Calu3 (cell line): Measurements from ENCODE around the gene TBL1X. TPM values are rescaled to one million over a fixed set of nuclear protein-coding genes. Genes with fewer than 3 reads are reported as not detected.
A peak's percentile ranks its signal among the peaks of the same experiment; 100 is the strongest.

Experiments
- BruUV-seq: library from RNA; stranded (reverse); fragments of 400-500 nt; replicated peaks from 2 replicates; lab custom pipeline; 2021; lab: Mats Ljungman, UMichigan
- CTCF ChIA-PET: fragments of 300-600 bp; sonication (Branson Sonifier 250); formaldehyde crosslinking; loops from one replicate; lab custom pipeline; 2022; ENCODE audit warnings: antibody characterized with exemption; lab: Charles Lee
- DNase-seq: peaks from one replicate; pipeline ENCODE4 v3.0.0; 2022
- H3K27ac Mint-ChIP-seq: one replicate; pipeline ENCODE4 v1.8.0; 2022; ENCODE audit warnings: mixed read lengths; ENCODE audit not compliant: unreplicated experiment
- H3K27me3 Mint-ChIP-seq: one replicate; pipeline ENCODE4 v1.8.0; 2022; ENCODE audit warnings: mixed read lengths; ENCODE audit not compliant: unreplicated experiment
- H3K36me3 Mint-ChIP-seq: one replicate; pipeline ENCODE4 v1.8.0; 2022; ENCODE audit warnings: mild to moderate bottlenecking, moderate library complexity, mixed read lengths; ENCODE audit not compliant: insufficient read depth, unreplicated experiment
- H3K4me1 Mint-ChIP-seq: one replicate; pipeline ENCODE4 v1.8.0; 2022; ENCODE audit warnings: mild to moderate bottlenecking, low read depth, mixed read lengths; ENCODE audit not compliant: unreplicated experiment
- H3K4me3 Mint-ChIP-seq: one replicate; pipeline ENCODE4 v1.8.0; 2022; ENCODE audit warnings: mild to moderate bottlenecking, low read depth, moderate library complexity, mixed read lengths; ENCODE audit not compliant: unreplicated experiment
- H3K9me3 Mint-ChIP-seq: one replicate; pipeline ENCODE4 v1.8.0; 2022; ENCODE audit warnings: low read depth, mixed read lengths; ENCODE audit not compliant: unreplicated experiment
- CTCF ChIP-seq: fragments of 200-600 bp; IDR thresholded peaks from one replicate; pipeline ENCODE4 v1.8.0; 2022; ENCODE audit warnings: antibody characterized with exemption; ENCODE audit not compliant: unreplicated experiment
- intact Hi-C: fragments of 100-400 bp; cut with micrococcal nuclease; formaldehyde crosslinking; loops from one replicate; pipeline ENCODE4 v1.10.0; 2022; ENCODE audit not compliant: unreplicated experiment
- total RNA-seq: library from RNA; stranded (reverse); gene quantifications from 2 replicates; pipeline ENCODE4 v1.2.3, GENCODE V29; 2022

Gene TBL1X
- total RNA-seq, 1 experiment from 2014 or later, result 25.0 TPM

- H3K27me3 Mint-ChIP-seq, result no peaks in the 10 kb centered on the region
- BruUV-seq, result TSS peak; percentile 5
- H3K27ac Mint-ChIP-seq, result no peak overlapping the region
- no peaks in the 10 kb centered on the region for H3K9me3 Mint-ChIP-seq
- no peak overlapping the region for H3K4me3 Mint-ChIP-seq
- H3K36me3 Mint-ChIP-seq, result peaks cover 12% of the 10 kb centered on the region
- CTCF ChIA-PET, result no interaction called here
- H3K4me1 Mint-ChIP-seq, result no peaks in the 10 kb centered on the region
- DNase-seq, result no peak
- TF ChIP-seq CTCF, result no peak
- intact Hi-C loops, result loop anchor here (10.0 kb wide), 1 partner anchor 63 kb away; no protein-coding TSS in a partner anchor
These were observed 317.1 kb downstream of the TBL1X start for GRCh38 chrX:9781941-9782340.

GRCh38 chrX:9784332-9784731 is 319.5 kb downstream of the TBL1X start:
- no TSS peak for BruUV-seq
- no peak overlapping the region for H3K4me3 Mint-ChIP-seq

GRCh38 chrX:9785254-9785943 is 320.5 kb downstream of the TBL1X start:
- intact Hi-C loops, result loop anchor here (5.0 to 10.0 kb wide), 2 partner anchors 59 to 82 kb away; no protein-coding TSS in a partner anchor
- TF ChIP-seq CTCF, result no peak
- DNase-seq, result no peak
- H3K9me3 Mint-ChIP-seq, result no peaks in the 10 kb centered on the region
- peaks cover 22% of the 10 kb centered on the region for H3K4me1 Mint-ChIP-seq
- BruUV-seq, result no TSS peak
- CTCF ChIA-PET, result interaction anchor here (0.6 kb wide), 1 partner anchor 65 kb away, joined by 4 read pairs; no protein-coding TSS in a partner anchor
- peaks cover 22% of the 10 kb centered on the region for H3K36me3 Mint-ChIP-seq
- H3K27me3 Mint-ChIP-seq, result no peaks in the 10 kb centered on the region
- H3K4me3 Mint-ChIP-seq, result peak overlapping the region; percentile 52
- no peak overlapping the region for H3K27ac Mint-ChIP-seq

More at GRCh38 chrX:9784332-9784731, 319.5 kb downstream of the TBL1X start:
- CTCF ChIA-PET, result no interaction called here
- H3K27ac Mint-ChIP-seq, result no peak overlapping the region
- no peak for TF ChIP-seq CTCF
- peaks cover 22% of the 10 kb centered on the region for H3K36me3 Mint-ChIP-seq
- intact Hi-C loops, result loop anchor here (10.0 kb wide), 1 partner anchor 60 kb away; no protein-coding TSS in a partner anchor
- DNase-seq, result no peak
- H3K9me3 Mint-ChIP-seq, result no peaks in the 10 kb centered on the region
- H3K27me3 Mint-ChIP-seq, result no peaks in the 10 kb centered on the region
- peaks cover 18% of the 10 kb centered on the region for H3K4me1 Mint-ChIP-seq

- TF ChIP-seq CTCF, result no peak
- H3K4me3 Mint-ChIP-seq, result peak within 1 kb of the TSS; percentile 70
- no peaks in the 10 kb centered on the region for H3K9me3 Mint-ChIP-seq
- H3K4me1 Mint-ChIP-seq, result peaks cover 22% of the 10 kb centered on the region
- CTCF ChIA-PET, result interaction anchor here (0.6 kb wide), 1 partner anchor 64 kb away, joined by 4 read pairs; no protein-coding TSS in a partner anchor
- BruUV-seq, result no TSS peak
- no peak within 1 kb of the TSS for H3K27ac Mint-ChIP-seq
- no peaks in the 10 kb centered on the region for H3K27me3 Mint-ChIP-seq
- peak; percentile 50 for DNase-seq
- intact Hi-C loops, result loop anchor here (5.0 to 10.0 kb wide), 2 partner anchors 59 to 81 kb away; no protein-coding TSS in a partner anchor
- H3K36me3 Mint-ChIP-seq, result peaks cover 22% of the 10 kb centered on the region
These were observed 321.3 kb downstream of the TBL1X start, which contains the start of gene SHROOM2 for GRCh38 chrX:9785944-9786797. Gene SHROOM2, plus strand, starts transcription at chrX:9786429. Its CDS starts 117 bp downstream, at chrX:9786546.
